B cell (primary cell): ENCODE results near the gene IMMP2L. TPM values are rescaled to one million over a fixed set of nuclear protein-coding genes. Genes with fewer than 3 reads are reported as not detected.

Source experiments
- ATAC-seq: fragments of 200-7000 bp; cut with Tn5 transposase; one replicate; pipeline ENCODE4 v1.10.0; 2021; ENCODE audit warnings: low read depth, mild to moderate bottlenecking, moderate number of reproducible peaks, moderate library complexity
- CTCF ChIA-PET: fragments of 350-600 bp; sonication (Branson Sonifier 250); formaldehyde crosslinking; loops from one replicate; lab custom pipeline; 2021; ENCODE audit warnings: antibody characterized with exemption, inconsistent platforms; lab: Charles Lee
- POLR2A ChIA-PET: fragments of 350-600 bp; sonication (Branson Sonifier 250); formaldehyde crosslinking; loops from one replicate; lab custom pipeline; 2021; ENCODE audit warnings: antibody characterized with exemption; lab: Charles Lee
- DNase-seq: peaks from one replicate; pipeline ENCODE4 v3.0.0; 2013
- H2AFZ ChIP-seq: 2 replicates; pipeline ENCODE4 v1.6.1; 2012; ENCODE audit warnings: mild to moderate bottlenecking, low read depth, low read length; ENCODE audit not compliant: insufficient read depth, poor library complexity, severe bottlenecking
- H3K27ac ChIP-seq, 2 donors: 1 replicate in 1 of 2; 2 replicates in 1 of 2; pipeline ENCODE4 v1.5.1; 2012 to 2013; ENCODE audit warnings: low read length in 2 of 2, mild to moderate bottlenecking in 2 of 2, moderate library complexity in 1 of 2
- H3K27me3 ChIP-seq, 4 experiments: fragments of 200-600 bp in 1 of 4; sonication (generic) in 1 of 4; replicated peaks in 1 of 4; 1 replicate in 2 of 4; 2 replicates in 2 of 4; pipeline versions ENCODE4 v1.6.1 to v1.7.0; 2013 to 2016; ENCODE audit warnings: low read length in 3 of 4, mild to moderate bottlenecking in 2 of 4, mixed read lengths in 1 of 4, moderate library complexity in 1 of 4; ENCODE audit not compliant: insufficient read depth in 4 of 4, control insufficient read depth in 3 of 4; ENCODE audit errors: control extremely low read depth in 1 of 4
- H3K36me3 ChIP-seq, 2 experiments: replicated peaks in 1 of 2; 1 replicate in 1 of 2; 2 replicates in 1 of 2; pipeline versions ENCODE4 v1.6.1 to v1.7.1; 2013; ENCODE audit warnings: low read length in 1 of 2; ENCODE audit not compliant: insufficient read depth in 2 of 2, control insufficient read depth in 1 of 2; ENCODE audit errors: control extremely low read depth in 1 of 2, extremely low read depth in 1 of 2
- H3K4me1 ChIP-seq, 2 donors: fragments of 200-600 bp in 1 of 2; sonication (generic) in 1 of 2; 1 replicate in 1 of 2; 2 replicates in 1 of 2; pipeline versions ENCODE4 v1.5.1 to v1.6.1; 2013 to 2017; ENCODE audit warnings: low read length in 2 of 2; ENCODE audit not compliant: control insufficient read depth in 2 of 2, insufficient read depth in 2 of 2
- H3K4me2 ChIP-seq: replicated peaks from 2 replicates; pipeline ENCODE3; 2012; ENCODE audit warnings: mild to moderate bottlenecking, low read depth, low read length; ENCODE audit not compliant: poor library complexity, severe bottlenecking
- H3K4me3 ChIP-seq, 5 experiments: fragments of 200-600 bp in 1 of 5; sonication (generic) in 1 of 5; 1 replicate in 3 of 5; 2 replicates in 2 of 5; pipeline versions ENCODE4 v1.5.1 to v1.7.0; 2011 to 2016; ENCODE audit warnings: low read length in 4 of 5, mild to moderate bottlenecking in 4 of 5, low read depth in 2 of 5, control low read depth in 1 of 5, moderate library complexity in 1 of 5; ENCODE audit not compliant: insufficient read depth in 1 of 5; ENCODE audit errors: control extremely low read depth in 1 of 5, extremely low read depth in 1 of 5
- H3K79me2 ChIP-seq: fragments of 200-600 bp; sonication (generic); one replicate; pipeline ENCODE4 v1.6.0; 2016; ENCODE audit warnings: low read length; ENCODE audit not compliant: control insufficient read depth, insufficient read depth
- H3K9ac ChIP-seq: fragments of 200-600 bp; sonication (generic); 2 replicates; pipeline ENCODE4 v1.6.1; 2017; ENCODE audit warnings: mild to moderate bottlenecking, low read length, moderate library complexity
- H3K9me3 ChIP-seq, 3 donors: one replicate each; pipeline versions ENCODE4 v1.6.1 to v1.7.1; 2013; ENCODE audit warnings: low read length in 2 of 3; ENCODE audit not compliant: control insufficient read depth in 2 of 3, insufficient read depth in 1 of 3; ENCODE audit errors: control extremely low read depth in 1 of 3
- H4K20me1 ChIP-seq: 2 replicates; pipeline ENCODE4 v1.6.0; 2012; ENCODE audit warnings: mild to moderate bottlenecking, low read length; ENCODE audit not compliant: insufficient read depth, control insufficient read depth, poor library complexity, severe bottlenecking
- H3K27ac Mint-ChIP-seq: one replicate; pipeline ENCODE4 v1.8.0; 2021; ENCODE audit warnings: mixed read lengths
- H3K27me3 Mint-ChIP-seq: one replicate; pipeline ENCODE4 v1.8.0; 2021; ENCODE audit warnings: mixed read lengths
- H3K4me1 Mint-ChIP-seq: one replicate; pipeline ENCODE4 v1.8.0; 2021; ENCODE audit warnings: mixed read lengths
- H3K4me3 Mint-ChIP-seq: one replicate; pipeline ENCODE4 v1.8.0; 2021; ENCODE audit warnings: mixed read lengths
- H3K9me3 Mint-ChIP-seq: one replicate; pipeline ENCODE4 v1.8.0; 2022; ENCODE audit warnings: mixed read lengths; ENCODE audit not compliant: insufficient read depth
- CTCF ChIP-seq: fragments of 200-600 bp; IDR thresholded peaks from one replicate; pipeline ENCODE4 v1.8.0; 2022; ENCODE audit warnings: antibody characterized with exemption, mild to moderate bottlenecking
- EZH2 ChIP-seq: IDR thresholded peaks from 2 replicates; pipeline ENCODE4 v1.6.1; 2012; ENCODE audit warnings: borderline replicate concordance, low read depth, mild to moderate bottlenecking, moderate library complexity, low read length; ENCODE audit not compliant: insufficient read depth, poor library complexity, severe bottlenecking
- WGBS: methylation state at CpG from one replicate; pipeline ENCODE4 v1.1.5; 2013; ENCODE audit warnings: missing lambda C conversion rate; ENCODE audit not compliant: insufficient coverage; 5-methylcytosine and 5-hydroxymethylcytosine counted together
- intact Hi-C: fragments of 100-400 bp; cut with micrococcal nuclease; formaldehyde crosslinking; loops from one replicate; pipeline ENCODE4 v1.10.0; 2022
- polyA plus RNA-seq: library from polyadenylated mRNA; depleted of rRNA; stranded (reverse); fragments of >200 nt; gene quantifications from 2 replicates; pipeline ENCODE4 v1.2.3, GENCODE V29; 2012
- total RNA-seq, 2 donors: library from RNA; stranded (reverse); fragments of 120-200 nt in 1 of 2; gene quantifications; 1 replicate in 1 of 2; 2 replicates in 1 of 2; pipeline versions ENCODE4 v1.2.3 to v1.2.4, GENCODE V29; 2013 to 2022

IMMP2L gene
- total and polyA plus RNA-seq, 2 donors (not counting 1 experiment from before 2014, with no cell fraction given): 3.8 to 34.2 TPM

DNA sequence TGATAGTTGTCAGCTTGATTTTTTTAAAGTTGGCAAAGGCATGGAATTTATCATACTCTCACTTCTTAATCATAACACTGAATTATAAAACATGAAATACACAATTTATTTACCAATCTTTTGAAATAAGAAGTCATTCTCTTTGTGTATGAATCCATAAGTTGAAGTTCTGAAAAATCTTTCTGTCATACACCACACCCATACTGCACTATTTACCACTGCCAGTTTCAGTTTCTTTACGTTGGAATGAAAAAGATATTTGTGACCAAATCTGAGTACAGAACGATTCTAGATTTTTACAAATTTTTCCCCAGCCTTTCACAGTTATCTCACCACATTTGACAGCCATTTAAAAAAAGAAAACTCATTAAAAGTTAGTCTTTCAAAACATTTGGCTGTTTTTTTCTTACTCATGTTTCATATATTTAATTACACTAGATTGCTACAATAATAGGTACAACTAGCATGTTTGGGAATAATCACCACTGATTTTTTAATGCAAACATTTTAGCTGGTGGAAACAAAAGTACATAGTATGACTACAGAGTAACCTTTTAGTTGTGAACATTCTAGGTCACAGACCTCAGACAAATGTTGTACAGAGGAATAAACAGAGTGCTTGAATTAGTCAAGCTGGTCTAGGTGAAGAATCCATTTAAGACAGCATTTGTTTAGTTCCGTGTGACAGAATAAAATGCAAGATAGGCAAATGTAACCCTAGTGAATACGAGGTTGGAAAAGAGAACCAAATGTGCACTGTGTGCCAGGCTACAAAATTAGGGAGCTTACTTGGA is 656.3 kb downstream of the IMMP2L start:
- no peaks in the 10 kb centered on the region for H3K79me2 ChIP-seq
- Mint-ChIP-seq H3K27me3 (no peaks in the 10 kb centered on the region), H3K4me1 (no peaks in the 10 kb centered on the region), H3K9me3 (no peaks in the 10 kb centered on the region), H3K4me3 (no peak overlapping the region), H3K27ac (no peak overlapping the region)
- POLR2A ChIA-PET: no interaction called here
- ATAC-seq (no peak), DNase-seq (no peak)
- CTCF ChIA-PET: no interaction called here
- H3K4me3 ChIP-seq: no peak overlapping the region
- intact Hi-C loops: no loop called here
- TF ChIP-seq CTCF: no peak
- TF ChIP-seq EZH2: no peak
- H3K4me2 ChIP-seq: no peak overlapping the region
- H3K36me3 ChIP-seq: no peaks in the 10 kb centered on the region
- H3K9ac ChIP-seq: no peak overlapping the region
- H4K20me1 ChIP-seq: no peaks in the 10 kb centered on the region
- no peaks in the 10 kb centered on the region for H3K4me1 ChIP-seq
- H3K9me3 ChIP-seq: peaks cover 0 to 9% (median 4%) of the 10 kb centered on the region in 3 donors
- 94% methylated on average over 2 of the region's 4 CpGs for WGBS
- no peaks in the 10 kb centered on the region for H3K27me3 ChIP-seq
- no peak overlapping the region for H3K27ac ChIP-seq
- H2AFZ ChIP-seq: no peak overlapping the region

DNA sequence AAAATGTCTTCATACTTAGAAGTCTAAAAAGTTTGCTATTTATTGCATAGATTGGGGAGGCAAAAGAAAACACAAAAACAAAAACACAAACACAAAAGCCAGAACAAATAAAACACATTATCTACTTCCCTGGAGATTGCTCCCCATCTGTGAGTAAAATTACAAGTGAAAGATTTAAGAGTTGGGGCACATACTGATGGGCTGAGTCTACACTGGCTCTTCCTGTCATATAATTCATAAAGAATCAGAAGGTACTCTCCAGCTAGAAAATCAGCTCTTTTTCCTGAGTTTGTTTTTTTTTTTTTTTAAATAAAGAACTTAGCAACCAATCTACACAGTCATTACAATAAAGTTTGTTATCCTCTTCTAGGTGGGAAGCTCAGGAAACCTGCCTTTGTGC is 663.8 kb downstream of the IMMP2L start:
- TF ChIP-seq EZH2 (no peak), CTCF (no peak)
- H2AFZ ChIP-seq: no peak overlapping the region
- H3K79me2 ChIP-seq: no peaks in the 10 kb centered on the region
- H3K27me3 ChIP-seq: no peaks in the 10 kb centered on the region
- H3K4me1 ChIP-seq: no peaks in the 10 kb centered on the region
- POLR2A ChIA-PET: no interaction called here
- no peak overlapping the region for H3K4me3 ChIP-seq
- ATAC-seq: no peak
- H4K20me1 ChIP-seq: no peaks in the 10 kb centered on the region
- no peak overlapping the region for H3K4me2 ChIP-seq
- H3K27me3 Mint-ChIP-seq: no peaks in the 10 kb centered on the region
- H3K9me3 Mint-ChIP-seq: peaks cover 2% of the 10 kb centered on the region
- H3K36me3 ChIP-seq: no peaks in the 10 kb centered on the region
- CTCF ChIA-PET: no interaction called here
- H3K27ac Mint-ChIP-seq: no peak overlapping the region
- intact Hi-C loops: no loop called here
- H3K9ac ChIP-seq: no peak overlapping the region
- no peaks in the 10 kb centered on the region for H3K9me3 ChIP-seq
- no peaks in the 10 kb centered on the region for H3K4me1 Mint-ChIP-seq
- H3K4me3 Mint-ChIP-seq: no peak overlapping the region
- H3K27ac ChIP-seq: no peak overlapping the region
- no peak for DNase-seq
